ENCODE data around the gene BRD1.
A peak's percentile ranks its signal among the peaks of the same experiment; 100 is the strongest.

Gene BRD1

DNA sequence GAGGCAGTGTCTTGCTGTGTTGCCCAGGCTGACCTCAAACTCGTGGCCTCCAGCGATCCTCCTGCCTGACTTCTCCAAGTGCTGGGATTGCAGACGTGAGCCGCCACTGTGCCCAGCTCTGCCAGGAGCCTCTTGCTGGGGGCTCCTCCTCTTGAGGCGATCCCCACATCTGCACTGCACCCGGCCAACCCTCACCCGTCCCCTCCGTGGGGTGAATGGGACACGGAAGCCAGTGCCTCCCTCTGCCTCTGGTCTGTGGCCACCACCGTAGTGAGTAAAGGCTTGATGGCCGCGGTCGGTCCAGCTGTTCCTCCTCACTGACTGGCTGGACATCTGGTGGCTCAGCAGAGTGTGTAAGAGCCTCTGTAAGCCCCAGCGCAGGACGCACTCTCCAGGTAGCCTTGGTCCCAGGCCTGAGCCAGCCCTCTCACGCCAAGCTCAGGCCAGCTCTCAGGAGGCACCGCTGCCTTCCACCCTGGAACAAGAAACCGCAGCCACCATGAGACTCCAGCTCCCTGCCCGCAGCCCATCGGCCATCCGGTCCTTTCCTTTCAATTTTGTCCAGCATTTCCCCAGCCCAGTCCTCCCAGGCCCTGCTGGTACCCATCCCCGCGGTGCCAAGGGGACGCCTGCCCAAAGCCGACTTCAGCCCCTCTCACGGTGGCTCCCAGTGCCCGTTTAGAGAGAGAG is 100.3 kb downstream of the BRD1 start:
- TF ChIP-seq, protein P1, sequence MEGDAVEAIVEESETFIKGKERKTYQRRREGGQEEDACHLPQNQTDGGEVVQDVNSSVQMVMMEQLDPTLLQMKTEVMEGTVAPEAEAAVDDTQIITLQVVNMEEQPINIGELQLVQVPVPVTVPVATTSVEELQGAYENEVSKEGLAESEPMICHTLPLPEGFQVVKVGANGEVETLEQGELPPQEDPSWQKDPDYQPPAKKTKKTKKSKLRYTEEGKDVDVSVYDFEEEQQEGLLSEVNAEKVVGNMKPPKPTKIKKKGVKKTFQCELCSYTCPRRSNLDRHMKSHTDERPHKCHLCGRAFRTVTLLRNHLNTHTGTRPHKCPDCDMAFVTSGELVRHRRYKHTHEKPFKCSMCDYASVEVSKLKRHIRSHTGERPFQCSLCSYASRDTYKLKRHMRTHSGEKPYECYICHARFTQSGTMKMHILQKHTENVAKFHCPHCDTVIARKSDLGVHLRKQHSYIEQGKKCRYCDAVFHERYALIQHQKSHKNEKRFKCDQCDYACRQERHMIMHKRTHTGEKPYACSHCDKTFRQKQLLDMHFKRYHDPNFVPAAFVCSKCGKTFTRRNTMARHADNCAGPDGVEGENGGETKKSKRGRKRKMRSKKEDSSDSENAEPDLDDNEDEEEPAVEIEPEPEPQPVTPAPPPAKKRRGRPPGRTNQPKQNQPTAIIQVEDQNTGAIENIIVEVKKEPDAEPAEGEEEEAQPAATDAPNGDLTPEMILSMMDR (IDR thresholded peaks at IDR 0.05; ENCODE audit: low read depth, low read length): no peak
- no peak for DNase-seq (ENCODE audit: low read depth in 2 of 2)
- no peak overlapping the region for H3K4me3 ChIP-seq (replicated peaks in 1 of 2; ENCODE audit: low read depth in 2 of 2, low read length in 2 of 2)

DNA sequence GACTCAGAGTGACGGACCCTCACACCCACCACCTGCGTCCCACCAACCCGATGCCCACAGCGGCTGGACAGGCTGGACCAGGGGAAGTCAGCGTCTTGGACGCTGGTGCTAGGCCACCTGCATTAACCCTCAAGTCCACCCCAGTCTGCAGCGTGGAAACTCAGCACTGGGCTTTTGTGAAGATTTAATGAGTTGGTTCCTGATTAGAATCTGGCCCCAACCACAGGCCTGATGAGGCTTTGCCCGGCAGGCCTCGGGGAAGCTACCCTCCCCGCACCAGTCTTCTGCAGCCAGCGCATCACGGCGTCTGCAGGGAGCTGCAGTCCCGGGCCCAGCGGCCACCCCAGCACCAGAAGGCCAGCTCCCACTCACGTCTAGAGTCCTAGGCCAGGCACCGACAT is 101.0 kb downstream of the BRD1 start:
- H3K4me3 ChIP-seq (replicated peaks in 1 of 2; ENCODE audit: low read depth in 2 of 2, low read length in 2 of 2): no peak overlapping the region
- TF ChIP-seq, protein P1 (IDR thresholded peaks at IDR 0.05; ENCODE audit: low read depth, low read length): no peak
- no peak for DNase-seq (ENCODE audit: low read depth in 2 of 2)

DNA sequence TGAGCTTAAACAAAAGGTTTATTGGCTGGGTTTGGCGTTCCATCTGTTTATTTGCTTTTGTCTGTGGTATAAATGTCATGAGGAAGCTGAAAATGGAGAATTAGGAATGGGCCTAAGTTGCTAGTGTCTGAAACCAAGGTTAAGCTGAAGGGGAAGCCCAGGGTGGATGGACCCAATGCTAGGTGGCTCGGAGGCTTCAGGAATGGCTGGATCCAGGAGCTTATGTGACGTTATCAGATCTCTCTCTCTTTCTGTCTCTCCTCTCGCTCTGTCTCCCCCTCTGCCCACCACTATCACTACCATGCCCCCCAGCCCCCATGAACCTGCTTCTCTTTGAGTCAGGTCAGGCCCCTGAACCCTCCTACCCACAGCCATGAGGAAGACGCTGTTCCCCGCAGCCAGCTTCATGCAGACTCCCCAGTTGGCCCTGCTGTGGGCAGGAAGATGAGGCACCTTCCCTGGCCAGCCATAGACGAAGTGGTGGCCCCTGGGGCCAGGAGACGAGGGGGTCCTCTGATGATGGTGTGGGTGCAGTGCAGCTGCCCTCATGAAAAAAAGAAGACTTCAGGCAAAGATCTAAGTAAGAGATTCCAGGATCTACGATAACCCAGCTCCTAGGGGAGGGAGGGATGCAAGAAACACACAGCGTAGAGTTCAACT is 101.5 kb downstream of the BRD1 start:
- TF ChIP-seq, protein P1 (IDR thresholded peaks at IDR 0.05; ENCODE audit: low read depth, low read length): no peak
- no peak for DNase-seq (ENCODE audit: low read depth in 2 of 2)
- no peak overlapping the region for H3K4me3 ChIP-seq (replicated peaks in 1 of 2; ENCODE audit: low read depth in 2 of 2, low read length in 2 of 2)

DNA sequence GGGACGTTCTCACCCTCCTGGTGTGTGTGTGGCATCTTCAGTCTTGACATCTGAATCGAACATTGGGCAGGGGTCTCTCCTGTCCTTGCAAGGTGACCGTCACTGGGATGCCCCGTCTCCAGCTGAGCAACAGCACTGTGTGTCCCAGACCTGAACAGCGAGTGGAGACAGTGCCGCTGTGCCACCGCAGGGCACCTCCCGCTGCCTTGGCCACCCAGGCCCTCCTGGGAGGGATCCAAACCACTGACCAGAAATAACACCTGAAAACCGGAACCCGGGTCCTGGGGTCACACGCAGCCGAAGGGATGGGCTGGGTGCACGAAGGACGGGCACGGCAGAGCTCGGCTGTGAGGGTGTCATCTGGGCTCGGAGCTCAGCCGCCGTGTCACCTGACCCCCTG is 102.2 kb downstream of the BRD1 start:
- TF ChIP-seq, protein P1 (IDR thresholded peaks at IDR 0.05; ENCODE audit: low read depth, low read length): no peak
- no peak for DNase-seq (ENCODE audit: low read depth in 2 of 2)
- no peak overlapping the region for H3K4me3 ChIP-seq (replicated peaks in 1 of 2; ENCODE audit: low read depth in 2 of 2, low read length in 2 of 2)

DNA sequence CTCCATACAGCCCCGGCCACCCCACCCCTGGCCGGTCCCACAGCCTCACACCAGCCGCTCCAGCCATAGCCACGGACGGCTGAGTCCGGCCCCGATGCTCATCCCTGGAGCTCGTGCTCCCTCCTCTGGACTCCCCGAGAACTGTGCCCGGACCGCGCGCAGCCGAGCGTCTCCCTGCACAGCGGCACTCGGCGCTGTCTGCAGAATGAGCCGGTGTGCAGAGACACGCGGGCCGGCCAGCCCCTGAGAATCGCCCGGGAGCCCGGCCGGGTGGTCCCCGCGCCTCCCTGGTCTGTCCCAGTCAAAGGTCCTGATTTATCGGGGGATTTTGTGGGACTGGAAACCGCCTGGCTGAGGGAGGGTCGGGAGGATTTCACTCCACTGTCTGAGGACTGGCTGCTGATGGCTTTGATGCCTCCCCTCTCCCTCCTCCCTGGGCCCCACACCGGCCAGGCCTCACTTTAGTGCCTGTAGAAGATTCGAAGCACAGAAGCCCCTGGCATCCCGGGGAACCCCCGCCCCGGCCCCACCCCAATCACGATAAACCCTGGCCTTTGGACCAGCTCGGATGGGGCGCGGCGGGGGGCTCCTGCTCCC is 102.7 kb downstream of the BRD1 start:
- TF ChIP-seq, protein P1 (IDR thresholded peaks at IDR 0.05; ENCODE audit: low read depth, low read length): peak; percentile 54
- no peak overlapping the region for H3K4me3 ChIP-seq (replicated peaks in 1 of 2; ENCODE audit: low read depth in 2 of 2, low read length in 2 of 2)
- DNase-seq (ENCODE audit: low read depth in 2 of 2): peak; percentile 45

DNA sequence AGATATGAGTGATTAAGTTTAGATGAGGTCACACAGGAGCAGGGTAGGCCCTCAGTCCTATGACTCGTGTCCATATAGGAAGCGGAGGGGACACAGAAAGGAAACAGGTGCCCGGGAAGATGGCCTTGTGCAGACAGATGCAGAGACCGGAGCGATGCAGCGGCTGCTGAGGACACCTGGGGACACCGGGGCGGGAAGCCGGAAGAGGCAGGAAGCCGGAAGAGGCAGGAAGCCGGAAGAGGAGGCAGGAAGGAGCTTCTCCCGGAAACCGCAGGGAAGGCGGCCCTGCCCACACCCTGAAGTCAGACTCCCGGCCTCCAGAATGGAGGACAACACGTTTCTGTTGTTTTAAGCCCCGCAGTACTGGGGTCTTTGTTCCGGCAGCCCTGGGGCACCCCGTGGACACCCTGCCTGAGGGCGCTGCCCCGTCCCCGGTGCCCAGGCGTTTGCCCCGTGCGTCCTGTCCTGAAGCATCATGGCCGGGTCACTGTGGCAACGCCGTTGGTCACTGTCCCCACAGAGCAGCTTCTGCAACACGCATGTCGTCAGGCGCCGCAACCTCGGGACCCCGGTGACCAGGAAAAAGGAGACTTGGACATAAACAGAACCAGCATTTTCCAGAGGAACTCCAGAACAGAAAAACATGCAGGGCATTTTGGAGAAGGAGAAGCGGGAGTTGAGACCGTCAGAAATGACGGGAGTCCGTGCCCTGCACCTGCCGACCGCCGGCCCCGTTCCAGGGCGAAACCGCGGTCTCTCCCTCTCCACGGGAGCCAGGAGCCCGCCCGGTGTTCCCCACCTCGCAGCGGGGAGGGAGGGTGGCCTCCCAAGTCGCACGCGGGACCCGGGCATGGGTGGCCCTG is 103.4 kb downstream of the BRD1 start:
- DNase-seq (ENCODE audit: low read depth in 2 of 2): no peak
- no peak overlapping the region for H3K4me3 ChIP-seq (replicated peaks in 1 of 2; ENCODE audit: low read depth in 2 of 2, low read length in 2 of 2)

More for the DNA sequence above, 103.4 kb downstream of the BRD1 start:
- TF ChIP-seq, protein P1 (IDR thresholded peaks at IDR 0.05; ENCODE audit: low read depth, low read length): no peak
